Endometrial microvascular endothelial cells (primary cell): Measurements from ENCODE around the gene C7orf25. TPM values are rescaled to one million over a fixed set of nuclear protein-coding genes. Genes with fewer than 3 reads are reported as not detected.

Source experiments
- in situ Hi-C: cut with HindIII; loops from 2 replicates; pipeline ENCODE4 v1.10.0; 2017; ENCODE audit warnings: low sequenced_read_pairs, low pct_unique_long_range_greater_than_20kb; ENCODE audit errors: inconsistent ontology term
- total RNA-seq: library from RNA; depleted of rRNA; stranded (reverse); fragments of >200 nt; gene quantifications from one replicate; pipeline ENCODE4 v1.2.3, GENCODE V29; 2015; ENCODE audit errors: inconsistent ontology term

The C7orf25 gene
- total RNA-seq, 1 donor from 2014 or later: 18.6 TPM

DNA sequence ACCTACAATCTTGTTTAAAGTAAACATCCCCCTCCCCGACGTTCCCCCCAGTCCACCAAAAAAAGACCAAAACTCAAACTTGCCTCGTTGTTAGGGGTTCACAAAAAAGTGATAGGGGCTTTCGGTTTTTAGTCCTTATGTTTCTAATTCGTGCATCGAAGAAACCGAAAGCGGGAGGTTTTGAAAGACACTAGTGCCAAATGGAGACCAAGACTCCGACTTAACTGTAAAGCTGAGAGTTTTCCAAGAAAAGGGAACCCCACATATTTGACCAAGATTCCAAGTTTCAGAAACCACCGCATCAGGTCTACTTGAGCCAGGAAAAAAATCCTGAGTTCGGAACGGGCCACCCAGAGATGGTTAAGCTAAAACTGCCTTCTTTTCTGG lies 19.6 kb upstream of the C7orf25 start:
- in situ Hi-C loops: no loop called here

DNA sequence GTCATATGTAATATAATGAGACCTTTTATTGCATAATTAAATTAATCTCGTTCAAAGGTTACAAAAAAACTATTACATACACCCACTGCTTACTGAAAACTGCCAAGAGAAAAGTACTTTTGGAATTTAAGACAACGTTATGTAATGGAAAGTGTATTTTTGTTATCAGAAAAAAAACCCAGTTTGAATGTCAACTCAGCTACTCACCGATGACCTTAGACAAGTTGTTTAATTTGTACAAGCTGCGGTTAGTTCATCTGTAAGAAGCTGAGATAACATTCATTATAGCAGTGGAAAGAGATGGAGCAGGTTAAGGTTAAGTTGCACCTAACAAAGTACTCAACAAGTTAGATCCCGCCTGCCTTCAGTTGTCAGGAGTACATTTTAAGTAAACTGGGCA lies 19.0 kb upstream of the C7orf25 start:
- in situ Hi-C loops: no loop called here

DNA sequence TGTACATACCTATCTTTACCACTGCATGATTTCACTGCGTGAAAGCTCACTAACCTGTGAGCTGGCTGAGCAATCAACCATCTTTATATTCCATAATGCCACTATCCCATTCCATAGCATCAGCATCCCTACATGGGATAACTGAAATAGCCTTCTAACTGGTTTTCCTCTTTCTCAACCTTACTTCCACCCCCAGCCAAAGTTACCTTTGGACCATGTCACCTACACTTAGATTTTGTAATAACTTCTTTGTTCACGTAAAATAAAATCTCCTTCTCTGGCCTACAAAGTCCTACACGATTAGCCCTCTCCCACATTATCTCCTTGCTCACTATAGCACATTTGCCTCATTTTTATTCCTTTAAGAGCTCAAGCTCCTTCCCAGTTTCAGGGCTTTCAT lies 17.6 kb upstream of the C7orf25 start:
- in situ Hi-C loops: no loop called here

DNA sequence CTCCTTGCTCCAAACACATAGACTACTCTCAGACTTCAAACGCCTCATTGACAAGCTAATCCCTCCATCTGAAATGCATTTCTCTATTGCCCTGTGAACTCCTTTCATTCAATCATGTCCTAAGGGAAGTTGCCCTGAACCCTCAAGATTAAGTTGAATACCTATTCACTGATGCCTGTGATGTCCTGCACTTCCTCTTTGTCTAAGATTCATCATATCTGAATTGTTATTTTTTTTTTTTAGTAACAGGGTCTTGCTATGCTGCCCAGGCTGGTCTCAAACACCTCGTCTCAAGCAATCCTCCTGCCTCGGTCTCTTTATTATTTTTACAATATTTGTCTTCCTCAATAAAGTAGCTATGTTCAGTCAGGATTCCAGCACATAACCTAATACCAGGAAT lies 16.9 kb upstream of the C7orf25 start:
- in situ Hi-C loops: no loop called here

DNA sequence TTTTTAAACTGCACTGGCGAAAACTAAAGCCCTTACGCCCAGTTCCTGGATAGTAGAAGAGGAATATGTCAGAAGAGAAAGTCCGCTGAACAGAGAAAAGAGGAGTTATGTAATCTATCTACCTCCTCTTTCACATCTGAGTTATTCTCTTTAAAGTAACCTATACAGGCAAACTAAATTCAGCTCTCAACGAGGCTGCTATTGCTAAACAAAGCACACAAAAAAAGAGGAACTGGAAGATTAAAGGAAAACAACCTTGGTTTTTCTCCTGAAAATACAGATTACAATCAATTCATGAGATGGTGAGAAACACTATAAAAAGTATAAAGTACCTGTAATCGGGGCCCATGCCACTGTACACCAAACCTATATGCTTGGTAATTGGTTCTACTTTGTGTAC lies 14.3 kb upstream of the C7orf25 start:
- in situ Hi-C loops: no loop called here

DNA sequence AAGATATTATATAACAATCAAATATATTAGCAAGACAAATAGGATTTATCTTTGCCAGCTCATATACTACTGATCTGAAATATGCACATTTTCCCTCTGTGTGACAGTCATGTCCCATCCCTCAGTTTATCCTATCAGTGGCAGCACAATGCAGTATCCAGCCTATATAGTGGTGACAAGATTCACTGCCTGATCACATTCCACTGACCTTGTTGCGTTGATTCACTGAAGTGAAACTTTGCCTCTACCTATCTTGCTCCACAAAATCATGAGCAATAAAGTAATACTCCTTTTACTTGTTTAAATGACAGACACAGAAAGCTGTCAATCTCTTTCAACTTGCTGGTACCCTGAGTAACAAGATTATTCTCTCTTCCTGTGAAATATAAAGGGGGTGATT lies 13.8 kb upstream of the C7orf25 start:
- in situ Hi-C loops: no loop called here

DNA sequence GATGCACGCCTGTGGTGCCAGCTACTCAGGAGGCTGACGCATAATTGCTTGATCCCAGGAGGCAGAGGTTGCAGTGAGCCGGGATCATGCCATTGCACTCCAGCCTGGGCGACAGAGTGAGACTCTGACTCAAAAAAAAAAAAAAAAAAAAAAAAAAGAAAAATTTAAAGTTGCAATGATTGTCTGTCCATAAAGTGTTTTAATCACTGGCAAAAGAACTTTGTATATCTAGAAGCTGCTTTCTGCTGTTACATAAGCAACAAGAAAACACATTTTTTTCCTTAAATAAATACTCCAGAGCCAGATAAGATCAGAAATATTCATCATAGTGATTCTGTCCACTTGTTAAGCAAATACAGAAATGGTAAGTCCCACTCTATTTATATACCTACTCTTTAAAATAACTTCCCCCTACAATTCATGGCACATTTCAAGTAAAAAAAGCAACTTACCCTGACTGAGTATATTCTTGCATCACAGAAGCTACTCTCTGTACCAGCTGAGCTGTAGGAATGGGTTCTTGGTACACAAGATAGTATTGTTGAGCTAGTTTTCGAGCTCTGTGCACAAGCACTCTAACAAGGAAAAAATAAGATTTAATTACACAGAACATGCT lies 12.5 kb upstream of the C7orf25 start:
- in situ Hi-C loops: no loop called here

DNA sequence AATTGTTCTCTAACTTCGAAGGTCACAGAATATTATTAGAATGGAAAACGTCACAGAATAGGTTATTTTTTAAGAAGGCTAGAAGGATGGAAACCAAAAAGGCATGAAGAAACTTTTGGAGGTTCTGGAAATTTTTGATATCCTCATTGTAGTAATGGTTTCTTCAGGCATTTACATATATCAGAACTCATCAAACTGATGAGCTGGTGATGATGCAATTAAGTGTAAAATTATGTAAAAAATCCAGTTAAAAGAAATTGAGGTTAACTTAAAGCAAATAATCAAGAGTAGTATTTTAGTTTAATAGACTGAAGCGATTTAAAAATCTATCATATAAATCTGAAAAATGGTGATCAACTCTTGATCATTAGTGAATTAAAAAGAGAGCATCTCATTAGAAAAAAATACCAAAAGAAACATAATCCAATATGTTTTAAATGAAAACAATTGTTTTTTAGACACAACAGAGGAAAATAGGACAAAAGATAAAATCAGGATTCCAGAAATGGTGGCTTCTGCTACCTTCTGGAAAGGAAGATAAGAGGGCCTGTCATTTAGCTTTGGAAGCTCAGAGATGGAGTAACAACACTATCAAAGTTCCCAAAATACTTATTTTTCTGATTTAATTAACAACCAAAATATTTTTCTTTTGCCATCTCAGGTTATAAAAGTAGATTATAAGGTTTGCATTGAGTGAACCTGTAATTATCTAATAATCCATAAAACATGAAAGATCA lies 10.3 kb upstream of the C7orf25 start:
- in situ Hi-C loops: no loop called here

DNA sequence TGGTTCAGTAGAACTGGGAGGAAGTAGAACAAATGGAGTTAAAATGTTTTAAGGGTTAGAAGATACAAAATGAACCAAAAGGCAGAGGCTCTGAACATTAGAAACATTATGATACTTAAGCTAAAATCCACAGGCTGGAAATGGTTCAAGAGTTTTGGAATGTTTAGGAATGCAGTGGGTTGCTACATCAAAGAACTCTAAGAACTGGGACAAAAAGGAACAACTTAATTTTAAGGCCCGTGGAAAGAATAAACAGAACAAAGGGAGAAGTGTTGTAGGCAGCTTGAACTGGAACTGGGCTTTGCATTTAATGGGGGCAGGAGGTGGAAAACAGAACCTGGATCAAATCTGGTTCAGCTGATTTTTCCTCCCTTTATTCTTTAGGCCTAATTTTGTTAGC lies 3.5 kb upstream of the C7orf25 start:
- in situ Hi-C loops: no loop called here

DNA sequence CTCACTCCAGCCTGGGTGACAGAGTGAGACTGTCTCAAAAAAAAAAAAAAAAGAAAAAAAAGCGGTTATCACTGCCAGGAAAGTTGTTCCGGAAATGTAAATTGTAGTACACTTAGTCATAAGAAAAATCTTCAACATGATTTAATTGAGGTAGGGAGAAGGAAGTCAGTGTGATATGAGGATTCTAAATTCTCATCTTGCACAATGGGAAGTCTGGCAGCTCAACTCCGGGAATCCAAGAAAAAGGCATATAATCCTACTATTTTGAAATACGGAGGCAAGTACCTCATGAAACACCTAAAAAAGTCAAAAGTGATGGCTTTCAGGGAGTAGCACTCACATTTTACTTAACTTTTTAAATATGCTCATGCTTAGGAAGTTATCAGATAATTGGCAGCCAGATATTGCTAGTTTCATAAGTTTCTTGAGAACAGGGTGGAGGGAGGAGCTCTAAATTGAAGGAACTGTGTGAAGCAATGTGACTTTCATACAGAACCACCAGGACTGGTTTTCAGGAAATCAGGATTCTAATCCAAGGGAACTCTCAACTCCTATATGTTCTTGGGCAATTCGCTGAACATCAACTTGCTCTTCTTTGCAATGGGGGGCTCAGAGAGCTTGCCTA lies 2.7 kb upstream of the C7orf25 start:
- in situ Hi-C loops: no loop called here

DNA sequence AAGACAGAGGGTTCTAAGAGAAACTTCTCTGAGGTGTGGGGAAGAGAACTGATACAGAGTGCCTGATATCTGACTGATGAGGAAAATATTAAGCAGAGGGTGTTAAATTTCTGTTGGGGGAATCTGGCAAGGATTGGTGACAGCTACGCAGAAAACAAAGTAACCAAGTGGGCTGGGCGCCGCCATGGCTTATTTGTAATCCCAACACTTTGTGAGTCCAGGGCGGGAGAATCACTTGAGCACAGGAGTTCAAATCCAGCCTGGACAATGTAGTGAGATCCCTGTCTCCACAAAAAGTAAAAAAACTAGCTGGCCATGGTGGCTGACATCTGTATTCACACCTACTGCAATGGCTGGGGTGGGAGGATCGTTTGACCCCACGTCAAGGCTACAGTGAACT lies 2.1 kb upstream of the C7orf25 start:
- in situ Hi-C loops: no loop called here

DNA sequence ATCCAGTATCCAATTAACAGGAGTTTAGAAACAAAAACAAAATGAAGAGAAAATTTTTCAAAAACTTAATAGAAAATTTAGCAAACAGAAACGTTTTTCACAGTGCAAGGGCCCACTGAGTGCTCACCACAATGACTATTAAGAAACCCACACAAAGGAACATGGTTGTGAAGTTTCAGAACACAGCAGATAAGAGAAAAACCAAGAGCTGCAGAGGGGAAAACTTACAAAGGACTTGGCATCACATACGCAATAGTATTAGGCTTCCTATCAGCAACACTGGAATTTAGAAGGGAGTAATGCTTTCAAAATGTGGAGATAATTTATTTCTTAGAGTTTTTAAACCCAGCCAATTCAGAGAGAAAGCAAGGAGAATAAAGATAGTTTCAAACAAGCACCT lies 1.7 kb upstream of the C7orf25 start:
- in situ Hi-C loops: no loop called here

DNA sequence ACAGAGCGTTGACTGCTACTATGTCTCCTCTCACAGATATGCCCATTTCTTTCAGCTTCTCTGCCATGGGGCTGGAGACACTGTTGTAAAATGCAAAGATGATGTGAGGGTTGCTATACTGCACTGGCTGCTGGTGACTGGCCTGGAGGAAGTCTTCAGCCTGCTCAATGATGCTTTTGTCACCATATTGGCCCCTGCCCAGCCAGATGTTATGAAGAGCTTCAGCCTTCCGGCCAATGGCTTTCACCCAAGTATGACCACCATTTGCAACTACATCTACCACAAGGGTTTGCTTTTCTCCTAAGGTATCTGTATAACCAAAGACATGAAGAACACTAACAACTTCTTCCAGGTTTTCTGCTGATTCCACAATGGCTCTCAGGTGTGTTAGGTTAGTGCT lies 1.6 kb downstream of the C7orf25 start:
- in situ Hi-C loops: no loop called here

DNA sequence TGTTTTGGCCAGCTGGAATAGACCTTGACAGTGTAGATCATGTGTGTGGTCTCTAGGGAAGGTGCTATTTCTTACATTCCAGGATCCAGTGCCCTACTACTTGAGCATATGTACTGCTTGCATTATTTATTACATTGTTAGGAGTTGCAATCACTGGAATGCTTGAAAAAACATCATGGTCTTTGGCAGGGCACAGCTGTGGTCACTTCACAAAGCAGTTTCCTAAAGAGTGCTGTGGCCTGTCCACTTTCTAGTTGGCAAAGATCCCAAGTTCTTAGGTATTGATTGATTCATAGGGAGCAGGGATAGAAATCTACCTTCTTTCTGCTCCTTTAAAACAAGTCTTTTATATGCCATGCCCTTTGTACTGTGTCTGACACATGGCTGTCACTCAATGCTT lies 4.6 kb downstream of the C7orf25 start:
- in situ Hi-C loops: no loop called here

DNA sequence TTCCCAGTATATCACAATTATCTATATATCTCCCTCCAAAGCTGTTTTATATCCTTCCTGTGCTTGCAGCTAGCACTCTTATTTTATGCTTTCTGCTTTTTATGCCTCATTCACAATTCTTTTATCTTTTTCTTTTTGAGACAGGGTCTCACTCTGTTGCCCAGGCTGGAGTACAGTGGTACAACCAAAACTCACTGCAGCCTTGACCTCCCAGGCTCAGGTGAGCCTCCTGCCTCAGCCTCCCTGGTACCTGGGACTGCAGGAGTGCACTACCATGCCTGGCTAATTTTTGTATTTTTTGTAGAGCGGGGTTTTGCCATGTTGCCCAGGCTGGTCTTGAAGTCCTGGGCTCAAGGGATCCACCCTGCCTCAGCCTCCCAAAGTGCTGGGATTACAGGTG lies 5.7 kb downstream of the C7orf25 start:
- in situ Hi-C loops: no loop called here

DNA sequence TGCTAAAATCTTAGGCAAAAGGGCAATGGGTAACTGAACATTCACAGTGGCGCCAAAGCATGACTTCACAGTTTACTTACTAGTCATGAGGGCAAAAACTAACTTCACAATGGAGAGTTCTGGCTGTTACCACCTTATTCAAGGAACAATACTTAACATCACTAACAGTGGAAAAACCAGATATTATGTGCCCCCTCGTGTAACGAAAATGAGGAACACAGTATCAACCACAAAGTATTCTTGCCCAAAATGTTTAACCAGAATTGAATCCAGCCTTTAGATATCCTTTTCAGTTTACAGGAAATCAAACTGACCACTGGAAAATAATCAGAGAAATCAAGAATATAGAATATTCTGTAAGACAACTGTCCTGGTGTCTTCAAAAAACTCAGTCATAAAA lies 9.5 kb downstream of the C7orf25 start:
- in situ Hi-C loops: no loop called here

DNA sequence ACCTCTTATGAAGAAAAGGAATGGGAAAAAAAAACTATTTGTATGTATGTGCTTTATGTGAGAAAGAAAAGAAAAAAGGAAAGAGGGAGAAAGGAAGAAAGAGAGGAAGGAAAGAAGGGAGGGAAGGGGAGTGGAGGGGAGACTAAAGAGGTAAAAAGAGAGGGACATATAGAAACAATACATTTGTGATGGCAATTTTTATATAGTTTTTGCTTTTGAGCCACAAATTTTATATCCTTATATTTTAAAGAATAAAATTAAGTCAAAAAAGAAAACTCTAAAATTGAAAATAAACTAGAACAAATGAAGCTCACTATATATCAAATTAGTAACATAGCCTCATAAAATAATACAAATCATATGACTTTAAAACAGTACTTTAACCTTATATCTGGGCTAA lies 11.0 kb downstream of the C7orf25 start:
- in situ Hi-C loops: no loop called here

DNA sequence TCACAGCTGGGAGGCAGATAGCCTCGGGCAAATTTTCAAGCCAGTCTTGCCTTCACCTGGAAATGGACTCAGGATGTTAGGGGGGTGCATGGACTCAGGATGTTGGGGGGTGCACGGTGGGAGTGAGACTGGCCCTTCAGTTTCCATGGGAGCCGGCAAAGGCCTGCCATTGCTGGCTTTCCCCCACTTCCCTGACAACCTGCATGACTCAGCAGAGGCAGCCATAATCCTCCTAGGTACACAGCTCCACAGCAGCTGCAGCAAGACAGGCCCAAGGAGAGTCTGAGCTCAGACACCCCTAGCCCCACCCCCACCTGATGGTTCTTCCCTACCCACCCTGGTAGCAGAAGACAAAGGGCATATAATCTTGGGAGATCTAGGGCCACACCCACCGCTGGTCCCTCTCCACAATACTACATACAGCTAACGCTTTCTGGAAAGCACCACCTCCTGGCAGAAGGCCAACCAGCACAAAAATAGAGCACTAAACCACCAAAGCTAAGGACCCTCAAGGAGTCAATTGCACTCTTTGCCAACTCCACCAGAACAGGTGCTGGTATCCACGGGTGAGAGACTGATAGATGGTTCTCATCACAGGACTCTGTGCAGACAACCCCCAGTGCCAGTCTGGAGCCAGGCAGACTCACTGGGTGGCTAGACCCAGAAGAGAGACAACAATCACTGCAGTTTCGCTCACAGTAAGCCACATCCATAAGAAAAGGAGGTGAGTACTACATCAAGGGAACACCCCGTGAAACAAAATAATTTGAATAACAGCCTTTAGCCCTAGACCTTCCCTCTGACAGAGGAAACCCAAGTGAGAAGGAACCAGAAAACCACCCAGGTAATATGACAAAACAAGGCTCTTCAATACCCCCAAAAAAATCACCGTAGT lies 18.3 kb downstream of the C7orf25 start:
- in situ Hi-C loops: no loop called here

DNA sequence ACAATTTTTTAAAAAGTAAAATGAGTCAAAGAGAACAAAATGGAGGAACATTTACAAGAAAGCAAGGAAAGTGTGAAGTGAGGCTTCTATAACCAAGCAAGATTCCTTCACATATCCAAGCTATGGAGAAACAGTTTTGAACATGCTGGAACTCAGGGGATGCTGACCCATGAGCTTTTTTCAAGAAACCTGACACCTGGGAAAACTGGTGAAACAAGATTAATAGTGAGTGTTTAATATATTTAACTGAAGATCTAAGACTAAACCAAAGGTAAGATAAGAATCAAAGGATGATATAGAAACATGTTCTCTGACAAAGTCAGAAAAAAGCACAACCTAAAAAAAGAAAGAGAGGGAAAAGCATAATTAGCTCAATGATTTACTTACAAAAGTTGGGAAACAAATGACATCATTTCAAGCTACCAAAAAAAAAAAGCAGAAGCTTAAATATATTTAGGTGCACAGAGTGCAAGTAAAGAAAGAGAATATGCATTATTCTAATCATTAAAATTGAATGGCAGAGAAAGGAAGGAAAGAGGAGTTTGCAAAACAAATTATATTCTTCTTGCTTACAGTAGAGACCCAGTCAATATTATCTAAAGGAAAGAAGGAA lies 24.9 kb downstream of the C7orf25 start:
- in situ Hi-C loops: no loop called here
